CD4-positive, alpha-beta T cell (primary cell): ENCODE data around the gene MIA2. TPM values are rescaled to one million over a fixed set of nuclear protein-coding genes. Genes with fewer than 3 reads are reported as not detected.

Source experiments
- ATAC-seq: fragments of 200-7000 bp; cut with Tn5 transposase; one replicate; pipeline ENCODE4 v1.10.0; 2022; ENCODE audit warnings: mild to moderate bottlenecking; ENCODE audit not compliant: poor library complexity
- CTCF ChIA-PET: fragments of 350-600 bp; sonication (Branson Sonifier 250); formaldehyde crosslinking; loops from one replicate; lab custom pipeline; 2021; ENCODE audit warnings: antibody characterized with exemption, inconsistent platforms; lab: Charles Lee
- POLR2A ChIA-PET: fragments of 350-600 bp; sonication (Branson Sonifier 250); formaldehyde crosslinking; loops from one replicate; lab custom pipeline; 2021; ENCODE audit warnings: antibody characterized with exemption, inconsistent platforms; lab: Charles Lee
- DNase-seq, 14 experiments: peaks; one replicate each; pipeline ENCODE4 v3.0.0-alpha.2; 2013 to 2020; ENCODE audit warnings: mixed read lengths in 2 of 14
- H3K27ac ChIP-seq, 2 donors: one replicate each; pipeline versions ENCODE4 v1.5.1 to v1.7.0; 2013; ENCODE audit warnings: low read length in 2 of 2, low read depth in 1 of 2, mild to moderate bottlenecking in 1 of 2
- H3K27me3 ChIP-seq, 2 experiments: 1 replicate in 1 of 2; 2 replicates in 1 of 2; pipeline versions ENCODE4 v1.6.1 to v1.7.0; 2013; ENCODE audit warnings: low read length in 2 of 2, control low read depth in 1 of 2, mild to moderate bottlenecking in 1 of 2, moderate library complexity in 1 of 2; ENCODE audit not compliant: insufficient read depth in 2 of 2, control insufficient read depth in 1 of 2
- H3K36me3 ChIP-seq: one replicate; pipeline ENCODE4 v1.6.1; 2013; ENCODE audit warnings: low read length, control low read depth; ENCODE audit not compliant: insufficient read depth
- H3K4me1 ChIP-seq: one replicate; pipeline ENCODE4 v1.6.1; 2013; ENCODE audit warnings: low read length, control low read depth; ENCODE audit not compliant: insufficient read depth
- H3K4me3 ChIP-seq: one replicate; pipeline ENCODE4 v1.5.1; 2013; ENCODE audit warnings: mild to moderate bottlenecking, low read length, moderate library complexity
- H3K9me3 ChIP-seq, 2 experiments: 1 replicate in 1 of 2; 2 replicates in 1 of 2; pipeline versions ENCODE4 v1.6.1 to v1.7.0; 2013; ENCODE audit warnings: low read length in 2 of 2, mild to moderate bottlenecking in 2 of 2, control low read depth in 1 of 2, moderate library complexity in 1 of 2; ENCODE audit not compliant: control insufficient read depth in 1 of 2, insufficient read depth in 1 of 2
- H3K27ac Mint-ChIP-seq: one replicate; pipeline ENCODE4 v1.8.0; 2020; ENCODE audit warnings: mixed read lengths
- H3K27me3 Mint-ChIP-seq: one replicate; pipeline ENCODE4 v1.8.0; 2021; ENCODE audit warnings: mixed read lengths
- H3K36me3 Mint-ChIP-seq: one replicate; pipeline ENCODE4 v1.8.0; 2021; ENCODE audit warnings: low read depth, mixed read lengths
- H3K4me1 Mint-ChIP-seq: one replicate; pipeline ENCODE4 v1.8.0; 2021; ENCODE audit warnings: low read depth, mixed read lengths
- H3K4me3 Mint-ChIP-seq: one replicate; pipeline ENCODE4 v1.8.0; 2020; ENCODE audit warnings: mild to moderate bottlenecking, mixed read lengths
- H3K9me3 Mint-ChIP-seq: one replicate; pipeline ENCODE4 v1.8.0; 2020; ENCODE audit warnings: mixed read lengths
- CTCF ChIP-seq: fragments of 200-600 bp; IDR thresholded peaks from one replicate; pipeline ENCODE4 v1.8.0; 2022; ENCODE audit warnings: antibody characterized with exemption, mild to moderate bottlenecking
- intact Hi-C, 2 experiments: fragments of 100-400 bp; cut with DNase I in 1 of 2; cut with micrococcal nuclease in 1 of 2; formaldehyde crosslinking; loops; one replicate each; pipeline versions ENCODE4 v1.15.1 to v1.9.0; 2023 to 2025; cut with DNase I, micrococcal nuclease
- total RNA-seq, 174 experiments: library from RNA in 2 of 174; stranded (reverse) in 2 of 174; gene quantifications; one replicate each; pipeline ENCODE4 v1.2.3 and lab custom pipeline; 2021 to 2026

MIA2 gene
- total RNA-seq, 2 experiments from 2014 or later: 21.1 to 24.1 TPM

- H3K36me3 ChIP-seq: peaks cover 26% of the 10 kb centered on the region
- TF ChIP-seq CTCF: no peak
- Mint-ChIP-seq H3K4me3 (no peak overlapping the region), H3K36me3 (peaks cover 76% of the 10 kb centered on the region), H3K4me1 (peaks cover 19% of the 10 kb centered on the region), H3K9me3 (peaks cover 3% of the 10 kb centered on the region), H3K27me3 (no peaks in the 10 kb centered on the region), H3K27ac (no peak overlapping the region)
- no peaks in the 10 kb centered on the region for H3K4me1 ChIP-seq
- no peaks in the 10 kb centered on the region for H3K9me3 ChIP-seq
- H3K27ac ChIP-seq: no peak overlapping the region
- intact Hi-C loops: no loop called here
- ATAC-seq: no peak
- peak in 1 of 14 experiments; percentile 24 for DNase-seq
- H3K27me3 ChIP-seq: no peaks in the 10 kb centered on the region
- ChIA-PET POLR2A (no interaction called here), CTCF (no interaction called here)
- H3K4me3 ChIP-seq: no peak overlapping the region
Measured at GRCh38 chr14:39342768-39343167, 109.1 kb downstream of the MIA2 start.

- Mint-ChIP-seq H3K9me3 (peaks cover 3% of the 10 kb centered on the region), H3K27ac (no peak overlapping the region), H3K4me3 (no peak overlapping the region), H3K27me3 (no peaks in the 10 kb centered on the region), H3K4me1 (peaks cover 19% of the 10 kb centered on the region), H3K36me3 (peaks cover 77% of the 10 kb centered on the region)
- Histone ChIP-seq H3K4me1 (no peaks in the 10 kb centered on the region), H3K27ac (no peak overlapping the region), H3K27me3 (no peaks in the 10 kb centered on the region), H3K9me3 (no peaks in the 10 kb centered on the region), H3K36me3 (peaks cover 25% of the 10 kb centered on the region), H3K4me3 (no peak overlapping the region)
- ChIA-PET CTCF (no interaction called here), POLR2A (interaction anchor here (1.0 kb wide), 1 partner anchor 77 kb away, joined by 3 read pairs; no protein-coding TSS in a partner anchor)
- intact Hi-C loops: no loop called here
- no peak for ATAC-seq
- TF ChIP-seq CTCF: no peak
- no peak for DNase-seq
Measured at GRCh38 chr14:39343614-39344013, 109.9 kb downstream of the MIA2 start.

GRCh38 chr14:39350866-39351265 is 117.2 kb downstream of the MIA2 start:
- Mint-ChIP-seq H3K4me3 (no peak overlapping the region), H3K36me3 (peaks cover 86% of the 10 kb centered on the region), H3K9me3 (peaks cover 7% of the 10 kb centered on the region), H3K27me3 (no peaks in the 10 kb centered on the region), H3K4me1 (no peaks in the 10 kb centered on the region), H3K27ac (no peak overlapping the region)
- Histone ChIP-seq H3K27ac (no peak overlapping the region), H3K4me1 (no peaks in the 10 kb centered on the region), H3K9me3 (peaks cover 0 to 3% of the 10 kb centered on the region in 2 experiments), H3K36me3 (peaks cover 27% of the 10 kb centered on the region), H3K27me3 (no peaks in the 10 kb centered on the region), H3K4me3 (no peak overlapping the region)
- ChIA-PET CTCF (no interaction called here), POLR2A (no interaction called here)
- no peak for TF ChIP-seq CTCF
- DNase-seq (no peak), ATAC-seq (no peak)
- intact Hi-C loops: no loop called here
